Vagina (tissue), 2 donors: Measurements from ENCODE around the gene GOLGA1. TPM values are rescaled to one million over a fixed set of nuclear protein-coding genes. Genes with fewer than 3 reads are reported as not detected.

Source experiments
- DNase-seq, 2 donors: peaks; one replicate each; pipeline ENCODE4 v3.0.0-alpha.2; 2017; ENCODE audit errors: extremely low spot score in 2 of 2
- H3K27ac ChIP-seq: fragments of 200-600 bp; sonication (generic); one replicate; pipeline ENCODE4 v1.5.1; 2019
- H3K27me3 ChIP-seq: fragments of 200-600 bp; sonication (generic); one replicate; pipeline ENCODE4 v1.5.1; 2019
- H3K36me3 ChIP-seq, 2 donors: fragments of 200-600 bp; sonication (generic); one replicate each; pipeline ENCODE4 v1.5.1; 2017 to 2019
- H3K4me1 ChIP-seq: fragments of 200-600 bp; sonication (generic); one replicate; pipeline ENCODE4 v1.5.1; 2019
- H3K4me3 ChIP-seq, 2 donors: fragments of 200-600 bp; sonication (generic); 1 replicate in 1 of 2; 2 replicates in 1 of 2; pipeline ENCODE4 v1.5.1; 2016 to 2019
- H3K9me3 ChIP-seq: fragments of 200-600 bp; sonication (generic); one replicate; pipeline ENCODE4 v1.5.1; 2019
- CTCF ChIP-seq, 3 experiments: fragments of 450-650 bp in 2 of 3; fragments of 200-600 bp in 1 of 3; sonication (generic) in 1 of 3; IDR thresholded peaks; one replicate each; pipeline ENCODE4 v1.5.1; 2017 to 2019; ENCODE audit warnings: antibody characterized with exemption in 3 of 3, mild to moderate bottlenecking in 2 of 3, moderate library complexity in 2 of 3
- POLR2A ChIP-seq, 2 donors: fragments of 450-650 bp; IDR thresholded peaks; one replicate each; pipeline ENCODE4 v1.6.1; 2017; ENCODE audit warnings: antibody characterized with exemption in 2 of 2, mild to moderate bottlenecking in 2 of 2, moderate library complexity in 2 of 2
- POLR2AphosphoS5 ChIP-seq, 2 donors: sonication (generic); formaldehyde crosslinking; IDR thresholded peaks; one replicate each; pipeline ENCODE4 v1.9.0; 2017; ENCODE audit warnings: antibody characterized with exemption in 2 of 2, mild to moderate bottlenecking in 2 of 2, low read depth in 1 of 2; ENCODE audit not compliant: insufficient read depth in 1 of 2
- intact Hi-C: fragments of 100-400 bp; cut with DNase I; formaldehyde crosslinking; loops from one replicate; pipeline ENCODE4 v1.15.1; 2023
- total RNA-seq: library from RNA; depleted of rRNA; stranded (reverse); fragments of >200 nt; gene quantifications from one replicate; pipeline ENCODE4 v1.2.3, GENCODE V29; 2016

The GOLGA1 gene
- total RNA-seq, 1 donor from 2014 or later = 14.7 TPM

- intact Hi-C loops = no loop called here
- Histone ChIP-seq H3K27ac (no peak overlapping the region), H3K4me1 (no peaks in the 10 kb centered on the region), H3K4me3 (no peak overlapping the region), H3K27me3 (no peaks in the 10 kb centered on the region), H3K9me3 (no peaks in the 10 kb centered on the region), H3K36me3 (peaks cover 0 to 78% of the 10 kb centered on the region in 2 donors)
- no peak for DNase-seq
- TF ChIP-seq POLR2AphosphoS5 (IDR thresholded peaks at IDR 0.05; ENCODE audit: insufficient read depth in 1 of 2, low read depth in 1 of 2) (no peak), CTCF (IDR thresholded peaks at IDR 0.05) (no peak), POLR2A (IDR thresholded peaks at IDR 0.05) (no peak)
These were observed 54.4 kb downstream of the GOLGA1 start for GRCh38 chr9:124886461-124886860.

GRCh38 chr9:124885551-124885950, 55.3 kb downstream of the GOLGA1 start:
- intact Hi-C loops = no loop called here
- Histone ChIP-seq H3K9me3 (no peaks in the 10 kb centered on the region), H3K27me3 (no peaks in the 10 kb centered on the region), H3K27ac (no peak overlapping the region), H3K36me3 (peaks cover 0 to 73% of the 10 kb centered on the region in 2 donors), H3K4me3 (no peak overlapping the region), H3K4me1 (no peaks in the 10 kb centered on the region)
- TF ChIP-seq POLR2AphosphoS5 (IDR thresholded peaks at IDR 0.05; ENCODE audit: insufficient read depth in 1 of 2, low read depth in 1 of 2) (no peak), POLR2A (IDR thresholded peaks at IDR 0.05) (no peak), CTCF (IDR thresholded peaks at IDR 0.05) (no peak)
- no peak for DNase-seq

DNA sequence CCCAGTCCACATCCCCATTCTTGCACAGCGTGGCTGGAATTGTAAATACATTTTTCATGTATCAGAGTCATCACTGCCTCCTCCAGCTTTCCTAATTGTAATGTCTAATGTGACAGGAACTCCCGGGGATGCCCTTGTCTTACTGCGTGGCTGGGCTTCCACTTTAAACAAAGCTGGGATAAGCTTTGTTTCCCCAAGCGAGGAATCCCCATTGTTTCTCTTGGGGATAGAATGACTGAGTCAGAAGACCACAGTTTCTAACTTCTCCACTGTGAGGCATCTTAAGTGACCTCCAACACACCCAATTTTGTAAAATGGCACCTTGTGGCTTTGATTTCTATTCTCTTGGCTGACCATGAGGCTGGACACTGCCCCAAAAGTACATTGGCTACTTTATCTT, 56.5 kb downstream of the GOLGA1 start:
- no peaks in the 10 kb centered on the region for H3K27me3 ChIP-seq
- H3K36me3 ChIP-seq = peaks cover 0 to 67% of the 10 kb centered on the region in 2 donors
- no peak overlapping the region for H3K27ac ChIP-seq
- H3K4me1 ChIP-seq = no peaks in the 10 kb centered on the region
- TF ChIP-seq POLR2AphosphoS5 (IDR thresholded peaks at IDR 0.05; ENCODE audit: insufficient read depth in 1 of 2, low read depth in 1 of 2) (no peak), POLR2A (IDR thresholded peaks at IDR 0.05) (no peak), CTCF (IDR thresholded peaks at IDR 0.05) (no peak)
- no peak for DNase-seq
- no peaks in the 10 kb centered on the region for H3K9me3 ChIP-seq
- intact Hi-C loops = no loop called here
- H3K4me3 ChIP-seq = no peak overlapping the region

DNA sequence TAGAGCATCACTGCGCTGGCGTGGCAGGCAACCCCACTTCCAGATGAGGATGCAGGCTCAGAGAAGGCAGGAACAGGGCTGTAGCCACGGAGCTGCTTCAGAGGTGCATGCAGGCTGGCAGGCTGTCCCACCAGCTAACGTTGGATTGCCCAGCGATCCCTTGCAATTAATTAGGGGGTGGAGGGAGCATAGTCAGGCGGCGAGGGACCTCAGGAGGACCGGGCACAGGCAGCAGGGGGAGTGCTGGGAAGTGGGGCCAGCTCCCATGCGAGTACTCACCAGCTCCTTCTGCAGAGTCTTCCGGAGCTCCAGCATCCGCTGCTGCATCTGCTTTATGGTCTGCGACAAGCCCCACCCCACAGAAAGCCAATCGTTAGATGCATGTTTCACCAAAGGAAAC, 58.7 kb downstream of the GOLGA1 start:
- Histone ChIP-seq H3K27ac (no peak overlapping the region), H3K27me3 (no peaks in the 10 kb centered on the region), H3K4me3 (no peak overlapping the region), H3K4me1 (no peaks in the 10 kb centered on the region), H3K36me3 (peaks cover 0 to 56% of the 10 kb centered on the region in 2 donors), H3K9me3 (no peaks in the 10 kb centered on the region)
- intact Hi-C loops = no loop called here
- DNase-seq = no peak
- TF ChIP-seq CTCF (IDR thresholded peaks at IDR 0.05) = no peak

GRCh38 chr9:124881138-124881743, 59.6 kb downstream of the GOLGA1 start:
- Histone ChIP-seq H3K36me3 (peaks cover 0 to 52% of the 10 kb centered on the region in 2 donors), H3K4me3 (no peak overlapping the region), H3K27me3 (no peaks in the 10 kb centered on the region), H3K27ac (no peak overlapping the region), H3K4me1 (no peaks in the 10 kb centered on the region), H3K9me3 (no peaks in the 10 kb centered on the region)
- intact Hi-C loops = no loop called here
- no peak for DNase-seq
- TF ChIP-seq CTCF (IDR thresholded peaks at IDR 0.05) (no peak), POLR2A (IDR thresholded peaks at IDR 0.05) (no peak)
